ENCODE results near the gene KRT86.
"Not testable (repeated sequence)": the region's sequence is repeated elsewhere in the genome, so short reads cannot be mapped to it uniquely, and the experiment has no call there.

The KRT86 gene

DNA sequence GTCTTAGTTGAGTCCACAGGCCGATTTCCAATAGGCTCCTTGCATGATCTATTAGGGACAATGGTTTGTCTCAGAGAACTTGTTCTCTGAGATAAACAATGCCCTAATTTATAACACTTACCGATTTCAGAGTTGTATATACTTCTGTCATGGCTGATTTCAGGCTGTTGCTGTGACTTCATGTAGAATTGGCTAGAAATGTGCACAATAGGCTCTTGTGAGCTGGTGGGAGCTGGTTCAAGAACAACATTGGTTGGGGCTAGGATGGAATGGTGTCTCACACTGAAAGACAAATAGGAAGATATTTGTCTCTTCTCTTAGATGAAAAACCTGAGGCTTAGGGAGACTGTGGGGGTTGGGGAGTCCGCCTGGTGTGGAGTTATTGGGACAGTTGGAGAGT, 6.7 kb upstream of the KRT86 start:
- DNase-seq: no peak

DNA sequence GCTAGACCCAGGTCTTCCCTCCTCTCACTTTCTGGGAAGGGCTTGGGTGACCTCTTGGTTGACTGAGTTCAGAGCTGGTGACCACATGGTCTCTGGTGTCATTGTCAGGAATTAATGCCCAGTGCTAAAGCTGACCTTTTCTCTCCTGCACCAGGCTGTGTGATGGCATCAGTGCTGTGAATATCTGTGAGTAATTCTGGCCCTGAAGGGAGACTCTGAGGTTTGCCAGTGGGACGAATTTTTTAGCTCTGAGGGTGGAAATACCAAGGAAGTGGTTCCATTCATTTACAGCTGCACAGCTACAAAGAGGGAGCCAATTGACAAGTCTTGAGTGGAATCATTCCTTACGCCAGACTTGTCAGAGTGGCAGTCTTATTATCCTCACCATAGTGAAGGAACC, 6.2 kb upstream of the KRT86 start:
- no peak for DNase-seq

DNA sequence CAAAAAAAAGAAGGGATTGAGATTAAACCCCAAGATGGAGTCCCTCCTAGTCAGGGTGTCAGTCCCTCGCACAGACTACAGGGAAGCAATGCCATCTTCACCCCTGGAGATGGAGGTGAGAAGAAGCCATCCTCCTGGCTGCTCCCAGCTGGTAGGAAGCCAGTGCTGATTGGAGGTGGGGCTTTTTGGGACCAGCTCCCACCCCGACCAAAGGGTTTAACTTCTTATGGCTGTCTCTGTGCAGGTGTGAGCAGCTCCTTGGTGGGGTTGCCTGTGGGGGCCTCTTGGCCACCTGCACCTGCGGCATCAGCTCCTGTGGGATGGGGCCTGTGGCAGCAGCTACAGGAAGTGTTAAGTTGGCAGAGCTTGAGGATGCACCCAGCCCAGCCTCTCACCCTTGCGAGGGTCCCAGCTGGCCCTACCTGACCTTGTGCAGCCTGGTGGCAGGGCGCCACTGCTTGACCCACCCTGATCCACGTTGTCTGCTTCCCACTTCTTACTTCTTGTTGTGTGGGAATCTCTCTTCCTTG, 3.8 kb upstream of the KRT86 start:
- no peak for DNase-seq

DNA sequence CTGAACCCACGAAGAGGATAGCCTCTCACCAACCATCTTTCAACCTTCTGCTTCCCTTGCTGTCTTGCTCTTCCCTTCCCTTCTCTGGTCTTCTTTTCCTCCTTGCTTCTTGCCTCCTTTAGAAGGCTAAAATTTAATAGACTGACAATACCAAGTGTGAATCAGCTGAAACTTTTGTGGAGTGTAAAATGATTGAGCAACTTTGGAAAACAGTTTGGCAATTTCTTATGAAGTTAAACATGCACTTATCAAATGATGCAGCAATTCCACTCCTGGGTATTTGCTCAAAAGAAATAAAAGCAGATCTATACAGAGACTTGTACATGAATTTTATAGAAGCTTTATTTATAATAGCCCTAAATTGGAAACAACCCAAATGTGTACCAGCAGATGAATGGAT, 3.3 kb upstream of the KRT86 start:
- no peak for DNase-seq

- DNase-seq: no peak
Measured at GRCh38 chr12:52275686-52276085, 1.2 kb downstream of the KRT86 start.

GRCh38 chr12:52277486-52278245, 3.2 kb downstream of the KRT86 start:
- DNase-seq: no peak

DNA sequence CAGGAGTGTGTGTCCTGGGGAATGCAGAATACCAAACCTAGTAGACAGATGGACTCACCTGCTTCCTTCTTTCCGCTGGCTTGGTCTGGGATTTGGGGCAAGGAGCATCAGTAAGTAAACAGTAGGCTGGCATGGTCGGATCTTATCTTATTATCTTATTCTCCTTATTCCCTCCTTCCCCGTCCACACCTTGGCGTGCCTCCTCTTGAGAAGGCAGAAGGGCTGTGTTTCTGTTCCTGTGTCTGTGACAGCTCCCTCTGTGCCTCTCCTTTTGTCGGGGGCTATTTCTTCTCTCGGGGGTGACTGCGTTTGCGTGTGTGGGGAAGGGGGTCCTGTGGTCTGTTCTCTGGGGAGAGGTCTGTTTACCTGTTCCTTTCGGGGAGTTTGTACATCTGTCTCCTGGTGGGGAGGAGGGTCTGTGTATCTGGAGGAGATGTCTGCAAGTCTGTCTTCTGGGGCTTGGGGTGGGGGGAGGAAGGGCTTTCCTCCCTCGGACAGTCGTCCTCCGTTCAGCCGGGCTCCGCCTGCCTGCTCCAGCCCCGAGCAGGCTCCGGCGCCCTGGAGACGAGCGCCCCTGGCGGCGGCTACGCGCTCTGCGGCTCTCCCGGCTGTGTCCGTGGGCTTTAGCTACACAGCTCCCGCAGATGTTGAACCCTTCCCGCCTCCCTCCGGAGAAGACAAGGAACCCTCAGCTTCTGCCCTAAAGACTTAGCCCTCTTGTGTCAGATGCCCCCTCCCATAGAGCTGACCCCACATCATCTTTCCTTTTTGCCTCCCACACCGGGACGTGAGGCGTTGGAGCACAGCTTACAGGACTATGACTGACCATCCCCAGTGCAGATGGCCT, 4.4 kb downstream of the KRT86 start:
- DNase-seq: peak; percentile 74

DNA sequence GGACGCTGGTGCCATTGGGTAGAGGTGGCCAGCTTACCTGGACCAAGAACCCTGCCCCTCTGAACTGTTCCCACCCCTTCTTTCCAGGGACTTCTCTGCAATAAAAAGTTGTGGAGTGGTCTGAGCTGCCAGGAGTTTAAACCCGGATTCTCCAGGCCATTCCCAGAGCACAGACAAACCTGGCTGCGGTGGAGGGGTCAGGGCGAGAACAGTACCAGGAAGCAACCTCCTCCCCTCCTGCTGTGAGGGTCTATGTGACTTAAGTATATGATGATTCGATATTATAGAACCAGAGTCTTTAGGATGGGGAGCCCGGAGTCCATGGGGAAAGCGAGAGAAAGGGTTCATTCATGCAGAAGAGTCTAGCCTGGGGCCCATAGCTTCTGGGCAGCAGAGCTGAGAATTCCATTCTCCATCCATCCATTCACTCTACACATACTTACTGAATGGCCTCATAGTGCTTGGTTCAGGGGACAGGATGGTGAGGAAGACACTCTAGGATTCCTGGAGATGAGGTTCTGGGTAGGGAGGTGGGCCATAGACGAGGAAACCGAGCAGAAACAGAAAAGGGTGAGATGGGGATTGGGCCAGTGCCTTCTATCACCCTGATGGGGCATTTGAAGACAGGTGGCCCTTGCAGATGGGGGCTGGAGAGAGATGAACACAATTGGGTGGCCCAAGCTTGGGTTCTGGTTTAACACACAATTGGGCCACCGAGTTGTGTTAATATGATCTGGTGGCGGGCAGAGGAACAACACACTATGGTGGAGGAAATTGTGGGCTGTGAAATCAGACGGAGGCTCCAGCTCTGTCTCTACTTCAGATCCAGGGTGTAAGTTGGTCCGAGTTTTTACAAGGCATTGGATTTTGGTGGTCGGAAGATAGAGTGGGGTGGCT, 5.2 kb downstream of the KRT86 start:
- DNase-seq: no peak

- no peak for DNase-seq
Measured at GRCh38 chr12:52280319-52280795, 5.9 kb downstream of the KRT86 start.

DNA sequence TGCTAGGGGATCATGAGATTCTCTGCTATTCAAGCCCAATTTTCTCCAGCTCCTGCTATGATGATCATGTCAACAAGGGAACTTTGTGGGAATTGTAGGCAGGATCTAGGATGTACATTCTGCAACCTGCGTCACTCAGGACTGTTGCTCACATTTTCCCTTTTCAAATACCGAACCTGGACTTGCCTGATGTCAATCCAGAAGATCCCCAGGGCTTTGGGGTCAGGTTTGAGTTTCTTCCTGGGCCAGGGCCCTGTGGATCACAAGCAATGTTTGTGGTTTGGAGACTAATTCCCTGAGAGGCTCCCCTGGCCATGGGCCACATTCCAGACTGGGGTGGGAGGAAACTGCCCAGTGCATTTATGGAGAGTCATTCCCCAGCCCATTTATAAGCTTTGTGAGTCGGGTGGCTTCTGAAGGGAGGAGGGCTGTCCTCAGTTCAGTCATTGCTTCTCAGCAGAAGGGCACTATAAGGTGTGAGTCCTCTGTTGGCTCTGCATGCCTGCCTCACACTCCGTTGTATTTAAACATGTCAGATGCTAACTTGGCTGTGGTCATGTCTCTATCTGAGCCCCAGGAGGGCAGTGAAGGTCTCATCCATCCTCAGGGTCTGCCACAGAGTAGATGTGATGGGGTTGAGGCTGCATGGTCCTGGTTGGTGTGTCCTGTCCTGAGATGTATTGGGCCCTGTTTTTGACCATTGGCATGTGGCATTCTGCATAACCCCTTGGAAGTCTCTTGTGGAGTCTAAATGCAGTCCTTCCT, 6.5 kb downstream of the KRT86 start:
- no peak for DNase-seq

DNA sequence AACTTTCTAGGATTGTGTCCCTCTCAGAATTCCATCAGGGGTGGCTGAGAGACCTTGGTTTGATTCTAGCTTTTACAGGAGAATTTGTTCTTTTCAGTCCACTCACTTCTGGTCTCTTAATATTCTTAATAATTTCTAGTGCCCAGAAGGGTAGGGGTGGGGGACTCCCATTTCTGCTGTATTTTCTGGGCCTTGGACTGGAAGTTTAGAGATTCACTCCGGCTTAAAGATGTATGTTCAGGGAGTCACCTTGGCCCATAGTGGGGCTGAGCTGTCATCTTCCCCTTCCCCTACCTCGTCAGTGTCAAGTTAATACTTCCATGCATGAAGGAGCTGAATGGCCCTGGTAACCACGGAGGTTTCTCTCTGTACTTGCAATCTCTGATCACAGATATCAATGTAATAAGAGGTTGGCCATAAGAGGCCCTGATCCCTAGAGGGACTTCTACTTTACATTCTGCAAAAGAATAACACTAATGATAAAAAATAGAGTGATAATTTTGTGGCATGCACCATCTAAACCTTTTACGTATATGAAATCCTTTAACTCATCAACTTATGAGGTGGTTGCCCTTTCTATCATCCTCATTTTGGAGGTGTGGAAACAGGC, 10.2 kb downstream of the KRT86 start:
- DNase-seq: no peak

- DNase-seq: no peak
Measured at GRCh38 chr12:52285172-52285745, 10.8 kb downstream of the KRT86 start.

- no peak for DNase-seq
Measured at GRCh38 chr12:52285851-52286530, 11.5 kb downstream of the KRT86 start.

DNA sequence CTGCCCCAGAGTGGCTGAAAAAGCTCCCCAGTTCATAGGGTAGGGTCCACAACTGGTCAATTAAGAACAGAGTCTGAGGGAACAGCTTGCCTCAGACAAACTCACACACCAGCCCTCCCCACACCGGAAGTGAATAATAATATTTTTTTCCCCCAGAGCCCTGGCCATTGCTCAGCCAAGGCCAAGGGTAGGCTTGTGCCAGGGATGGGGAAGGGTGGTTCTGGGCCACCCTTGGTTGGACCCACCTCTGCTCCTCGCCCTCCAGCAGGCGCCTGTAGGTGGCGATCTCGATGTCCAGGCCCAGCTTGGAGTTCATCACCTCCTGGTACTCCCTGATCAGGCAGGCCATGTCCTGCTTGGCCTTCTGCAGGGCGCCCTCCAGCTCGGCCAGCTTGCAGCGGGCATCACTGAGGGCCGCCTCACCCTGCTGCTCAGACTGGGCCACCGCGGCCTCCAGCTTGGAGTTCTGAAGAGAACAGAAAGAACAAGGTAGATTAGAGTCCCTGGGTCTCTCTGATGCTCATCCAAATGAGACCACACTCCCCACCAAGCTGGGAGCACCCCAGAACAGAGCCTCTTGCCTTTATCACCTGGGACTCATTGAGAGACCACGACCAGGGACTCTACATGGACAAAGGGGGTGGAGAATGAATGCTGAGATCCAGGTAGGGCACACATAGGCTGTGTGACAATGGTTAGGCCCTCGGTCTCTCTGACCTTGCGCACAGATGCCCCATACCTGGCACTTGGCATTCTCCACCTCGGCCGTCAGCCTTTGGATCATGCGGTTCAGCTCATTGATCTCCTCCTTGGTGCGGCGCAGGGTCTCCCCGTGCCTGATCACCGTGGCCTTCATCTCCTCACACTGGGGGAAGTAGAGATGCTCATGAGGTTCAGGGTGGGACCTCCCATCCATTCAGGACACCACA, 12.7 kb downstream of the KRT86 start:
- not testable (repeated sequence) for DNase-seq

GRCh38 chr12:52287816-52288805, 13.7 kb downstream of the KRT86 start:
- not testable (repeated sequence) for DNase-seq

DNA sequence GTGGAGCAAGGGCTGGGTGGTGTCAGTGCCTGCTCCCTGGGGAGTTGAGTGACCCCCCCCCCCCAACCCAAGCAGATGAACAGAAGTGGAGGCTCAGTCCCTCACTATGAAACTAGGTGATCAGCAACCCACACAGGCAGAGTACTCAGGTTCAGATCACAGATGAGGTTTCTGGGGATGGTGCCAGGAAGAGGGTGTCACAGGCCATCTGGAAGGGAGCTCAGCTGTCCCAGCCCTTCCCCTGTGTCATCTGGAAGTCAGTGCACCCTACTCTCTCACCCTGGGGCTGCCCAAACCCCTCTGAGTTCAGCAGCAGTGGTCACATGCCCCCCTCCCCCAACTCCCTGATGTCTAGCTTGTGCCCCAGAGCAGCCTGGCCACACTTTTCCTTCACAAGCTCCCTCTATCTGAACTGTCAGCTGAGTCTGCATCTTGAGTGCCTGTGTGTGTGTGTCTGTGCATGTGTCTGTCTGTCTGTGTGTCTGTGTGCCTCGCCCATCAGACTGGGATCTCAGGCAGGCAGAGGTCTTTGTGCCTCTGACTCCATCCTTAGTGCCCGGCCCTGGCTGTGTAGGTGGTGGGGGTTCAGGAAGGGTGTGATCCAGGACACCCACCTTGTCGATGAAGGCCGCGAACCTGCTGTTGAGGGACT, 16.2 kb downstream of the KRT86 start:
- not testable (repeated sequence) for DNase-seq

Measured in right kidney (tissue), 1 donor.